Measurements from ENCODE around the gene RPS15. TPM values are rescaled to one million over a fixed set of nuclear protein-coding genes. Genes with fewer than 3 reads are reported as not detected.

The RPS15 gene
- total RNA-seq, 1 experiment from 2014 or later, result 450 TPM

DNA sequence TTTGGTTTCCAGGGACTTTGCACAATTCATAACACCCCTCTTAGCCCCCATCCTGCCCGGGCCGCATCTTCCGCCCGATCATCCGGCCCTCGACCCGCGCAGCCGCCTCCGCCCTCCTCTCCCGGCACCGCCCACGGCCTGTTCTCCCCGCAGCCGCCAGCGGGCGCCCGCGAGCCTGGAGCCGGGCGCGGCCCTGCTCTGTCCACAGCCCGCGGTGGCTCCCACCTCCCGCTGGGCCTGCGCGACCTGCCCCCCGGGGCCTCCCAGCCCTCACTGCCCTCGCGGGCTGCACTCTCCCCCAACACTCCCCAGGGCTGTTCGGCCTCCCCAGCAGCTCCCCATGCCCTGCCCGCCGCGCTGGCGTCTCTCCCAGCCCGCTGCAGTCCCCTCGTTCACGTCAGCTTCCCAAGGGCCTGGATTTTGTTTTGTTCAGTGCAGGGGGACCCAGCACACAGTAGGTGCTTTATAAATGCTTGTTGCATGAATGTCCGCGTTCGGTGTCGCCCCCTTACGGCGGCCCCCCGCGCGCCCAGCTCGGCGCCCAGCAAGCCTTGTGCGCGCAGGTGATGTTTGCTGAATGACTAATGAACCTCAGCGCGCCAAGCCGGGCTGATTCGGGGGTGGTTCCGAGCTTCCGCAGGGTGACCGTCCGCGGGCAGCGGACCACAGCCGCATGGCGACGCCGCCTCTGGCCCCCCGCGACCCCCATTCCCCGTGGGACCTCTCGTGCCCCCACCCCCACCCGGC is 7.2 kb downstream of the RPS15 start:
- in situ Hi-C loops (cut with HindIII; ENCODE audit: low pct_unique_long_range_greater_than_20kb, low sequenced_read_pairs), result no loop called here
- DNase-seq (ENCODE audit: low read depth), result peak; percentile 52

DNA sequence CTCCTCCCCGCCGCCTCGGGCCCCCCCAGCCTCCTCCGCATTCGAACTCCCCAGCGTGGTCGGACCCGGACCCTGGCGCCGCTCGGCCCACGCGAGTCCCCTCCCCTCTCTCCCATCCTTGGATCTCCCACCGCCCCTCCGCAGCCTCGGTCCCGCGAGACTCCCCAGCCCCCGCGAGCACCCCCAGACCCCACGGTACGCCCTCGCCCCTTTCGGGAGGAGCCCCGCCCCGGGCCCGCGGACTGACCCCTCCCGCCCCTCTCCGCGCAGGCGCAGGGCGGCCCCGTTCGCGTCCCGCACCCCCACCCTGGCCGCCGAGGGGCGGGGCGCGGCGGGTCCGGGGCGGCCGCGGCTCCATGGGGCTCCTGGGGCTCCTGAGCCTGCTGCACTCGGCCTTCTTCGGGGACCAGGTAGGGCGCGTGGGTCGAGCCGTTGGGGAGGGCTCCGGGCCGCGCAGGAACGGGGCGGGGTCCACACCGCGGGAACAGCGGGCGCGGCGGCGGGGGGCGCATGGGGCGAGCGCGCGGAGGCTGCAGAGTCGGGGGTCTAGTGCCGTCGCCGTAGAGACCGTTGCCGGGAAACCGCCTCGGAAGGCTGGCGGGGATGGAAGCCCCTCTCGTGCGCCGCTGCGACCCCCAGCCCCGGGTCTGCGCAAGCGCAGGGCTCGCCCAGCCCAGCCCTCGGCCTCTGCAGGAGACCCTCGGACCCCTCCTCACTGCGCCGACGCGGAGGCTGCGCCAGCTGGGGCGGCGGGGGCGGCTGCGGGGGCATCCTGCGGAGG is 7.9 kb downstream of the RPS15 start:
- in situ Hi-C loops (cut with HindIII; ENCODE audit: low pct_unique_long_range_greater_than_20kb, low sequenced_read_pairs), result no loop called here
- no peak for DNase-seq (ENCODE audit: low read depth)

DNA sequence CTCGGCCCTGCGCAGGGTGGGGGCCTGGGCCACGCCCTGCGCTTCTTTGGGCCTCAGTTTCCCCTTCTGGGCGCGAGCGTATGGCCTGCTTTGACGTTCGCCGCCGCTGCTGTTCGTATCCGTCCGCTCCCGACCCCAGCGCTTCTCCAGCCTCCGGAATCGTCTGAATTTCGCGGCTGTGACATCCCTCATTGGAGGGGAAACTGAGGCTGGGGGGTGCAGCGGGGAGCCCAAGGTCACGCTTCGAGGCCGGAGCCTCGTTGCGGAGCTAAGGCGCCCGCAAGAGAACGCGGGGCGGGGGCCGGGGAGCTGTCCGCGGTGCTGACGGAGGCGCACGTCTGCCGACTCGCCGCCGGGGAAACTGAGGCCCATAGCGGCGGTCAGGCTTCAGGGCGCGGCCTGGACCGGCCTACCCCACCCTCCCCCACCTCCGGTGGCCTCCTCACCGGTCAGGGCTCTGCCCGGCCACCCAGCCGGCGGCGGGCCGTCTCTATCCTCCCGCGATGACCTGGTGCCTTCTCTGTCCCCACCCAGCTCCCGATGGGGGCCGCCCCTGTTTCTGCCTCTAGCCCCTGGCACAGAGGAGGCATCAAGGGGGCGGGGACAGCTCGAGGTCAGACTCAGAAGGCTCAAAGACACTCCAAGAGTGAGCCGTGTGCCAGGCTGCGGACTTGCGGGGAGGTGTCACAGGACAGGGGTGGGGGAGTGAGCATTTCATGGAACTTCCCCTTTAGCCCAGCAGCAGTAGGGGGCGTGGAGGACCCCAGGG is 8.7 kb downstream of the RPS15 start:
- no peak for DNase-seq (ENCODE audit: low read depth)
- in situ Hi-C loops (cut with HindIII; ENCODE audit: low pct_unique_long_range_greater_than_20kb, low sequenced_read_pairs), result no loop called here

DNA sequence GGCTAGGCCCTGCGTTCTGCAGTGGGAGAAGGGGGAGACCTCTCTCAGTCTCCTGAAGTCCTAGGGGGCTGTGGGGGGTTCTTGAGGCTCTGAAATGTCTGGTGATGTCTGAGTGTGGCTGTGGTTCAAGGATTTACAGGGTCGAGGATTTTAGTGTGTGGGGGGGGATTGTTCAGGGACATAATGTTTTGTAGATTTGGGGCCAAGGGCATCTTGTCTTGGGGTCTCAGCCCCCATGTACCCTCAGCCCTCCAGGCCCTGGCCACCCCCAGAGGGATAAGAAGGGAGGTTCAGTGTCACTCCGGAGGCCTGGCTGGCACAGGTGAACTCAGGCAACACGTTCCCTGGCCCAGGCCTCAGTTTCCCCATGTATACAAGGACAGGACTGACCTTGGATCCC is 9.3 kb downstream of the RPS15 start:
- in situ Hi-C loops (cut with HindIII; ENCODE audit: low pct_unique_long_range_greater_than_20kb, low sequenced_read_pairs), result no loop called here
- DNase-seq (ENCODE audit: low read depth), result no peak

GRCh38 chr19:1447944-1448343 is 9.7 kb downstream of the RPS15 start:
- in situ Hi-C loops (cut with HindIII; ENCODE audit: low pct_unique_long_range_greater_than_20kb, low sequenced_read_pairs), result no loop called here

DNA sequence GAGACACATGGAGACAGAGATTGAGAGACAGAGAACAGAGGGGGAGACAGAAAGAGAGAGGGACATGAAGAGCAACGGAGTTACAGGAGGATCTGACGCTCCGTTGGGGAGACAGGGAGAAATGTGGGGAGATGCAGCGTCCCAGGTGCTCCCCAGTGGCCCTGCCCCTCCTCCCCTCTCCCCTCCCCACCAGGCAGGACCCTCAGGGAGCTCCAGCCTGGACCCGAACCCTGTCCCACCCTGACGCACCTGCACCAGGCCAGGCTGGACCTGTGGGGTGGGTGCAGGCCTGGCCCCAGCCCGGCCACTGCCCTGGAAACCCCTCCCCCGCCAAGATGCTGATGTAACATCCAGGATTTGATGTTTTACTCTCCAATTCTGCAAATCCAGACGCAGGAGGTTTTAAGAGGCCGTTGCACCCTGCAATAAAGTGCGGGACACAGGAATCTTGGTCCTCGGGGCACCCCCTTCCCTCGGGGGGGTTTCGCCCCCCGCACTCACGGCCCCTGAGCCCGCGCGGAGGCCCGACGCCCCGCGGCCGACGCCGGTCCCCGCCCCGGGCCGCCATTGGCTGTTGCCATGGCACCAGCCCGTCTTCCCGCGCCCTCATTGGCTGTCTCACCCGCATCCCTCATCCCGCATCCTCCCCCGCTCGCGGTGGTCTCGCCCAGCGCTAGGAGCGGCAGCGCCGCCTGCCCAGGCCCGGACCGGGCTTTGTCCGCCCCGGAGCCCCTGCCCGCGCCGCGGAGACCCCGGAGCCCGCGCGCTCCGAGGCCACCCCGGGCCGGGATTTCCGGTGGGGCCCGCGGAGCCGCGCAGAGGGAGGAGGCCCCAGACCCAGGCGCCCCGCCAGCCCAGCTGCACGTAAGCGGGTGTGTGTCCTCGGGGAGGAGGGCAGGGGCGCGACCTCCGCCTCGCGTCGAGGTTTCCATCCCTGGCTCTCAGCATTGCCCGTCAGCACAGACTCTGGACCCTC is 11.6 kb downstream of the RPS15 start, which contains the start of gene APC2:
TSS of gene APC2 (plus strand) at position 655 of the 976 bp plus-strand sequence. CDS start 2,881 bp downstream, outside the sequence.
- in situ Hi-C loops (cut with HindIII; ENCODE audit: low pct_unique_long_range_greater_than_20kb, low sequenced_read_pairs), result no loop called here
- DNase-seq (ENCODE audit: low read depth), result no peak

More at GRCh38 chr19:1447944-1448343, 9.7 kb downstream of the RPS15 start:
- no peak for DNase-seq (ENCODE audit: low read depth)

DNA sequence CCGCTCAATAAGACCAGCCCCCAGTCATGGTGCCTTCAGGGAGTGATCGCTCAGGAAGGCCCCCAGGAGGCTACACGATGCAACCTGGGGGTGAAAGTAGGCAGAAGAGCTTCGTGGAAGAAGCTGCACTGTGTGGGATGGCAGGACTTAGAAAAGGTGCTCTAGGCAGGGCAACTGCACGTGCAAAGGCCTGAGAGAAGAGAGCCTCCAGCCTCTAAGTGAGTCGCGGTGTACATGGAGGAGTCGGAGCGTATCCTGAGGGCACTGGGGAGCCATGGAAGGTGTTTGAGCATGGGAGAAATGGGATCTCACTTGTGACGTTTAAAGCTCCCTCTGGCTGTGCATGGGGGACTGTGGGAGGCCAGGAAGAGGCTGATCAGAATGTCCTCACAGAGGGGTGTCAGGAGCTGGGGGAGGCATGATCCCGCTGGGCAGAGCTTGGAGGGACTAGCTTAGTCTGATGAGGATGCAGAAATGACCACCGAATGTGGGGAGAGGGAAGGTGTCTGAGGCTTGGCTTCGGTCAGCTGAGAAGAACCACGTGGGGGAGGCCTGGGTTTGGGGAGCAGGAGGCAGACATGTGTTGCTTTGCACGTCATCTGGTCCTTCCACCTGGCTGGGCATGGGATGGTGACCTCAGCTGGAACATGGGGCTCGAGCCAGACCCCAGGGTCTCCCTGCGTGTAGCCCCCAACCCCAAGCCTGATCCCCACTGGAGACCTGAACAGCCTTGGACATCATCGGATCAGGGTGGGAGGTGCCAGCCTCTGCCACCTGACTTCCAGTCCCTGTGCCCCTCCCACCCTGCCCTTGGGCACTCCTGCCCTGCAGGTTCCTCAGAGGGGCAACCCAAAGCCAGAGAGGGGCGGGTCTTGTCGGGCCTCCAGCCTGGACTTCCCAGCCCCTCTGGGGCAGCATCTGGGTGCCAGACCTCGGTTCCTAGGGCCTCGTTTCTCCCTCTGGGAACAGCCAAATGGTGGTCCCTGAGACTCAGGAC is 12.8 kb downstream of the RPS15 start:
- in situ Hi-C loops (cut with HindIII; ENCODE audit: low pct_unique_long_range_greater_than_20kb, low sequenced_read_pairs), result no loop called here
- no peak for DNase-seq (ENCODE audit: low read depth)

- no peak for DNase-seq (ENCODE audit: low read depth)
- in situ Hi-C loops (cut with HindIII; ENCODE audit: low pct_unique_long_range_greater_than_20kb, low sequenced_read_pairs), result no loop called here
Observed at GRCh38 chr19:1451916-1452801, 14.0 kb downstream of the RPS15 start.

- DNase-seq (ENCODE audit: low read depth), result no peak
- in situ Hi-C loops (cut with HindIII; ENCODE audit: low pct_unique_long_range_greater_than_20kb, low sequenced_read_pairs), result no loop called here
Observed at GRCh38 chr19:1452802-1453524, 14.8 kb downstream of the RPS15 start.

- DNase-seq (ENCODE audit: low read depth), result no peak
- in situ Hi-C loops (cut with HindIII; ENCODE audit: low pct_unique_long_range_greater_than_20kb, low sequenced_read_pairs), result no loop called here
Observed at GRCh38 chr19:1453525-1454364, 15.5 kb downstream of the RPS15 start.

- DNase-seq (ENCODE audit: low read depth), result no peak
- in situ Hi-C loops (cut with HindIII; ENCODE audit: low pct_unique_long_range_greater_than_20kb, low sequenced_read_pairs), result no loop called here
Observed at GRCh38 chr19:1455002-1455335, 16.8 kb downstream of the RPS15 start.

GRCh38 chr19:1455336-1456120 is 17.3 kb downstream of the RPS15 start:
- in situ Hi-C loops (cut with HindIII; ENCODE audit: low pct_unique_long_range_greater_than_20kb, low sequenced_read_pairs), result no loop called here
- DNase-seq (ENCODE audit: low read depth), result peak; percentile 78

- in situ Hi-C loops (cut with HindIII; ENCODE audit: low pct_unique_long_range_greater_than_20kb, low sequenced_read_pairs), result no loop called here
- DNase-seq (ENCODE audit: low read depth), result no peak
Observed at GRCh38 chr19:1456121-1456900, 18.1 kb downstream of the RPS15 start.

Data from Caki2 (cell line).